ENCODE measurements around the gene RHBG. TPM values are rescaled to one million over a fixed set of nuclear protein-coding genes. Genes with fewer than 3 reads are reported as not detected.

The RHBG gene
- total RNA-seq, 1 donor from 2014 or later: not detected

DNA sequence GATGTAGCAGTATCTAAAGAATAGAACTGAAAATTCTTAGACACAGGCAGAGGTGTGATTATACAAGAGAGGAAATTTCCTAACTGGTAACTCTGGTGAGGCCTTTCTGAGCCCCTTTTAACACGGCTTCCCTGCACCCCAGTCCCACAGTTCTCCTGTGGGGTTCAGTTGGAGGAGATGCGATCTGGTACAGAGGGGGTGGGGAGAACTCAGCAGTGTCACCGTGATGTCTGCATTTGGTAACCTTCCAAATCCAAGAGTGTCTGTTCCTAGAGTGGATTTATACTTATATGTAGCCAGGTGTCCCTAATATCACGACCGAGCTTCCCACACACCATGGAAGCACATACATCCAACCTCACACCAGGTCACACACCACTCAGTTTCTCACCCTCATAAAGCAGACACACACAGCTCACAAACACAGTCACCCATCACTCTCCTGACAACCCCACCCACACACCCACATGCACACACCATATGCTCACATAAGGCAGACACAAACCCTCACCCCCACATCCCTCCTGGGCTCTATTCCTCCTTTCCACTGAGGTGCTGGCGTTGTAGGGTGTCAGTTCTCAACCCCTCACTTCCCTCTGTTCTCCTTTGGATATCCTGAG lies 48.5 kb downstream of the RHBG start:
- TF ChIP-seq, protein P1, sequence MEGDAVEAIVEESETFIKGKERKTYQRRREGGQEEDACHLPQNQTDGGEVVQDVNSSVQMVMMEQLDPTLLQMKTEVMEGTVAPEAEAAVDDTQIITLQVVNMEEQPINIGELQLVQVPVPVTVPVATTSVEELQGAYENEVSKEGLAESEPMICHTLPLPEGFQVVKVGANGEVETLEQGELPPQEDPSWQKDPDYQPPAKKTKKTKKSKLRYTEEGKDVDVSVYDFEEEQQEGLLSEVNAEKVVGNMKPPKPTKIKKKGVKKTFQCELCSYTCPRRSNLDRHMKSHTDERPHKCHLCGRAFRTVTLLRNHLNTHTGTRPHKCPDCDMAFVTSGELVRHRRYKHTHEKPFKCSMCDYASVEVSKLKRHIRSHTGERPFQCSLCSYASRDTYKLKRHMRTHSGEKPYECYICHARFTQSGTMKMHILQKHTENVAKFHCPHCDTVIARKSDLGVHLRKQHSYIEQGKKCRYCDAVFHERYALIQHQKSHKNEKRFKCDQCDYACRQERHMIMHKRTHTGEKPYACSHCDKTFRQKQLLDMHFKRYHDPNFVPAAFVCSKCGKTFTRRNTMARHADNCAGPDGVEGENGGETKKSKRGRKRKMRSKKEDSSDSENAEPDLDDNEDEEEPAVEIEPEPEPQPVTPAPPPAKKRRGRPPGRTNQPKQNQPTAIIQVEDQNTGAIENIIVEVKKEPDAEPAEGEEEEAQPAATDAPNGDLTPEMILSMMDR (IDR thresholded peaks at IDR 0.05): no peak
- no peak for DNase-seq
- ChIA-PET CTCF (no interaction called here), POLR2A (no interaction called here)
- peaks cover 2% of the 10 kb centered on the region for H3K36me3 Mint-ChIP-seq (ENCODE audit: low read depth)
- H3K4me3 Mint-ChIP-seq: no peak overlapping the region
- no peak overlapping the region for H3K27ac Mint-ChIP-seq
- H3K4me1 Mint-ChIP-seq: peaks cover 23% of the 10 kb centered on the region
- intact Hi-C loops (cut with micrococcal nuclease): no loop called here
- peaks cover 72% of the 10 kb centered on the region for H3K27me3 Mint-ChIP-seq
- H3K9me3 Mint-ChIP-seq: no peaks in the 10 kb centered on the region
- ATAC-seq (ENCODE audit: low read depth): no peak

GRCh38 chr1:156418416-156419070 lies 49.5 kb downstream of the RHBG start:
- Mint-ChIP-seq H3K27ac (no peak overlapping the region), H3K4me3 (no peak overlapping the region), H3K9me3 (no peaks in the 10 kb centered on the region), H3K36me3 (ENCODE audit: low read depth) (peaks cover 2% of the 10 kb centered on the region), H3K27me3 (peaks cover 81% of the 10 kb centered on the region), H3K4me1 (peaks cover 23% of the 10 kb centered on the region)
- intact Hi-C loops (cut with micrococcal nuclease): no loop called here
- CTCF ChIA-PET: interaction anchor here (0.8 to 1.6 kb wide), 6 partner anchors 19 to 271 kb away, joined by 3 to 10 read pairs (median 4); no protein-coding TSS in a partner anchor
- DNase-seq (no peak), ATAC-seq (ENCODE audit: low read depth) (no peak)
- TF ChIP-seq, protein P1 (IDR thresholded peaks at IDR 0.05): no peak
- POLR2A ChIA-PET: interaction anchor here (1.9 kb wide), 1 partner anchor 82 kb away, joined by 5 read pairs; the partner anchor contains the start of gene MEF2D

DNA sequence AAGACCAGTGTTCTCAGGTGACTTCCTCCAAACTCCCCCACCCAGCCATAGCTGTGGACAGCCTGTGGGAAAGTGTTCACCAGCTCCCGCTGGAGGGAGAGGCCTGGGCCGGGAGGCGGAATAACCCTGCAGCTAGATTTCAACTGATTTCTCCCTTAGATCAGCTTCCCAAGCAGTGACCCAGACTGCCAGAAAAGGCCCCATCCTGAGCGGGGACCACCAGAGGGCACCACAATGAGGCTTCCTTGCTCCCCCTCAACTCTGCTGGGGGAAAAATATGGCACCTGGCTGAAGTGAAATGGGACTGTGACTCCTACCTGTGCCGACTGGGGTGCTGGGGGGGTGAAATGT lies 50.8 kb downstream of the RHBG start:
- intact Hi-C loops (cut with micrococcal nuclease): loop anchor here (2.0 kb wide), 1 partner anchor 15 kb away; no protein-coding TSS in a partner anchor

DNA sequence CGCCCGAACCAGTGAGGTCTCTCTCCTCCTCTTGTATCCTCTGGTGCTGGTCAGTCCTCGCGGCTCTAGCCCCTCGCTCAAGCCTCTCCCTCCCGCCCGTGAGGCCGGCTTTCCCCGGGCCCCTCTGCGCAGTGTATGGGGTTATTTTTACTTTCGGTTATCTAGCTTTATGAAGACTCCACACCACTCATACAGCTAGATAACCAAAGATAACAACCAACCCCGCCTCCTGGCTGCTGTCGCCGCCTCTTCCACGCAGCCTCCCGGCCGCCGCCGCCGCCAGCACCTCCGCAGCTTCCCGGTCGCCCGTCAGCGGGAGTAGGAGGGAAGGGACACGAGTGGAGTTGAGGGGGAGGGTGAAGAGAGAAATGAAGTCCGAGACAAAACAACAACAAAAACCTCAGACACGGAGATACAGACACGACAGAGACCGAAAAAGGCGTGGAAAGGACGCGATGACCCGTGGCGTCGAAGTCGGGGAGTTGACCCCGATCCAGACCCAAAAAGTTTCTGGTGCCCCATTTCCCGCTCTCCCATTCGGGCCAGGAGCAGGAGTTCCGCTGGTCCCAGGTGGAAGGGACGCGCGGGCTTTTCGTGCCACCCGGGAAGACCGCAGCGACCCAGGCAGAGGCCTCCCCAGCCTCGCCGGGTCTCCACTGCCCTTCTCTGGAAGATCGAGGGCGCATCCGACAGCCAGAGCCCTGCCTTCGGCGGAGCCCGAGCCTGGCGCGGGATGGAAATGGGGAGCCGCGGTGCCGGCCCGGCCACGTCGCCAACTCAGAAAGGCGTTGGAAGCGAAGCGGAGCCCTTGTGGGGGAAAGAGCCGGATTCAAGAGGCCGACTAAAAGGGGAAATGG lies 51.4 kb downstream of the RHBG start:
- Mint-ChIP-seq H3K27me3 (peaks cover 77% of the 10 kb centered on the region), H3K27ac (no peak overlapping the region), H3K4me3 (peak overlapping the region; percentile 89), H3K36me3 (ENCODE audit: low read depth) (peaks cover 2% of the 10 kb centered on the region), H3K9me3 (no peaks in the 10 kb centered on the region), H3K4me1 (peaks cover 23% of the 10 kb centered on the region)
- intact Hi-C loops (cut with micrococcal nuclease): loop anchor here (2.0 kb wide), 1 partner anchor 14 kb away; no protein-coding TSS in a partner anchor
- ATAC-seq (ENCODE audit: low read depth) (peak; percentile 49), DNase-seq (peak; percentile 44)
- ChIA-PET POLR2A (interaction anchor here (1.9 kb wide), 1 partner anchor 80 kb away, joined by 5 read pairs; the partner anchor contains the start of gene MEF2D), CTCF (interaction anchor here (0.8 to 1.6 kb wide), 6 partner anchors 10 to 134 kb away, joined by 3 to 16 read pairs (median 3); no protein-coding TSS in a partner anchor)
- TF ChIP-seq, protein P1 (IDR thresholded peaks at IDR 0.05): no peak

More for the DNA sequence above, 50.8 kb downstream of the RHBG start:
- peak; percentile 33 for DNase-seq
- Mint-ChIP-seq H3K27me3 (peaks cover 81% of the 10 kb centered on the region), H3K4me3 (peak overlapping the region; percentile 89), H3K9me3 (no peaks in the 10 kb centered on the region), H3K4me1 (peaks cover 23% of the 10 kb centered on the region), H3K27ac (no peak overlapping the region), H3K36me3 (ENCODE audit: low read depth) (peaks cover 2% of the 10 kb centered on the region)
- ATAC-seq (ENCODE audit: low read depth): peak; percentile 43
- ChIA-PET CTCF (interaction anchor here (0.7 to 1.6 kb wide), 11 partner anchors 10 to 189 kb away, joined by 3 to 16 read pairs (median 3); no protein-coding TSS in a partner anchor), POLR2A (interaction anchor here (0.5 to 1.9 kb wide), 3 partner anchors 34 to 81 kb away, joined by 3 to 5 read pairs (median 4); partner anchors contain the start of gene MEF2D)
- TF ChIP-seq, protein P1 (IDR thresholded peaks at IDR 0.05): no peak
